ENCODE data around the gene MBD5. TPM values are rescaled to one million over a fixed set of nuclear protein-coding genes. Genes with fewer than 3 reads are reported as not detected.

The MBD5 gene
- total RNA-seq, 1 experiment from 2014 or later = 33.7 TPM

DNA sequence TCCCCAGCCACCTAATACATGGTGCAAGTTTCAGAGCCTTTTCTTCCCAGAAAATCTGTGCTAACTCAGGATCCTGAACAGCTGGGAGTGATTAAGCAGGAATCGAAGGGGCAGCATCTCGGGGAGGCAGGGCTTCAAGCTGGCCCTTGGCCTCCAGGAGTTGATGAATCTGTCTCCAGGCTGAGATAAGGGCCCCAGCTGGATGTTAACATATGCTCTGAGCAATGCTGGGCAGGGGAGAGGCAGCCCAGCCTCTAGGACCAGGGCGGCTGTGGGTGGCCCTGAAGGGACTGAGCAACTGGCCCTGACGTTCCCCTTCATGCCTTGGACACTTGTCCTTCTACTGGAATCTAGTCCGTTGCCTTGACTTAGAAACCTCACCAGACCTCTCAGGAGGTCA, 539.6 kb downstream of the MBD5 start (continued):
- TF ChIP-seq, protein P1, sequence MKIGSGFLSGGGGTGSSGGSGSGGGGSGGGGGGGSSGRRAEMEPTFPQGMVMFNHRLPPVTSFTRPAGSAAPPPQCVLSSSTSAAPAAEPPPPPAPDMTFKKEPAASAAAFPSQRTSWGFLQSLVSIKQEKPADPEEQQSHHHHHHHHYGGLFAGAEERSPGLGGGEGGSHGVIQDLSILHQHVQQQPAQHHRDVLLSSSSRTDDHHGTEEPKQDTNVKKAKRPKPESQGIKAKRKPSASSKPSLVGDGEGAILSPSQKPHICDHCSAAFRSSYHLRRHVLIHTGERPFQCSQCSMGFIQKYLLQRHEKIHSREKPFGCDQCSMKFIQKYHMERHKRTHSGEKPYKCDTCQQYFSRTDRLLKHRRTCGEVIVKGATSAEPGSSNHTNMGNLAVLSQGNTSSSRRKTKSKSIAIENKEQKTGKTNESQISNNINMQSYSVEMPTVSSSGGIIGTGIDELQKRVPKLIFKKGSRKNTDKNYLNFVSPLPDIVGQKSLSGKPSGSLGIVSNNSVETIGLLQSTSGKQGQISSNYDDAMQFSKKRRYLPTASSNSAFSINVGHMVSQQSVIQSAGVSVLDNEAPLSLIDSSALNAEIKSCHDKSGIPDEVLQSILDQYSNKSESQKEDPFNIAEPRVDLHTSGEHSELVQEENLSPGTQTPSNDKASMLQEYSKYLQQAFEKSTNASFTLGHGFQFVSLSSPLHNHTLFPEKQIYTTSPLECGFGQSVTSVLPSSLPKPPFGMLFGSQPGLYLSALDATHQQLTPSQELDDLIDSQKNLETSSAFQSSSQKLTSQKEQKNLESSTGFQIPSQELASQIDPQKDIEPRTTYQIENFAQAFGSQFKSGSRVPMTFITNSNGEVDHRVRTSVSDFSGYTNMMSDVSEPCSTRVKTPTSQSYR (CRISPR knock-in tag; IDR thresholded peaks at IDR 0.05) = no peak
- TF ChIP-seq ZNF512 (CRISPR knock-in tag; IDR thresholded peaks at IDR 0.05; ENCODE audit: borderline replicate concordance) = no peak

GRCh38 chr2:148561389-148561788, 540.5 kb downstream of the MBD5 start:
- Mint-ChIP-seq H3K27ac (no peak overlapping the region), H3K9me3 (peaks cover 17% of the 10 kb centered on the region), H3K4me3 (no peak overlapping the region), H3K4me1 (peaks cover 9% of the 10 kb centered on the region), H3K27me3 (ENCODE audit: low read depth) (no peaks in the 10 kb centered on the region; the same call in 1 of the 2 replicates), H3K36me3 (peaks cover 8% of the 10 kb centered on the region; the same call in 1 of the 2 replicates)
- DNase-seq (ENCODE audit: low spot score) = no peak
- ATAC-seq = peak; percentile 56
- ChIA-PET POLR2A (no interaction called here), CTCF (interaction anchor here (0.5 to 1.6 kb wide), 3 partner anchors 16 to 429 kb away, joined by 3 to 5 read pairs (median 3); no protein-coding TSS in a partner anchor)
- TF ChIP-seq NFATC4 (CRISPR knock-in tag; IDR thresholded peaks at IDR 0.05) (no peak), NFYB (CRISPR knock-in tag; conservative IDR thresholded peaks at IDR 0.05; ENCODE audit: low read depth) (no peak), ZNF671 (CRISPR knock-in tag; IDR thresholded peaks at IDR 0.05) (no peak), ELF4 (CRISPR knock-in tag; IDR thresholded peaks at IDR 0.05; ENCODE audit: low read depth) (no peak), ATF2 (CRISPR knock-in tag; IDR thresholded peaks at IDR 0.05; ENCODE audit: borderline replicate concordance, low read depth) (no peak), USF1 (CRISPR knock-in tag; IDR thresholded peaks at IDR 0.05) (no peak)
- TF ChIP-seq, protein P2, sequence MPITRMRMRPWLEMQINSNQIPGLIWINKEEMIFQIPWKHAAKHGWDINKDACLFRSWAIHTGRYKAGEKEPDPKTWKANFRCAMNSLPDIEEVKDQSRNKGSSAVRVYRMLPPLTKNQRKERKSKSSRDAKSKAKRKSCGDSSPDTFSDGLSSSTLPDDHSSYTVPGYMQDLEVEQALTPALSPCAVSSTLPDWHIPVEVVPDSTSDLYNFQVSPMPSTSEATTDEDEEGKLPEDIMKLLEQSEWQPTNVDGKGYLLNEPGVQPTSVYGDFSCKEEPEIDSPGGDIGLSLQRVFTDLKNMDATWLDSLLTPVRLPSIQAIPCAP (CRISPR knock-in tag; IDR thresholded peaks at IDR 0.05) = no peak
- TF ChIP-seq, protein P3, sequence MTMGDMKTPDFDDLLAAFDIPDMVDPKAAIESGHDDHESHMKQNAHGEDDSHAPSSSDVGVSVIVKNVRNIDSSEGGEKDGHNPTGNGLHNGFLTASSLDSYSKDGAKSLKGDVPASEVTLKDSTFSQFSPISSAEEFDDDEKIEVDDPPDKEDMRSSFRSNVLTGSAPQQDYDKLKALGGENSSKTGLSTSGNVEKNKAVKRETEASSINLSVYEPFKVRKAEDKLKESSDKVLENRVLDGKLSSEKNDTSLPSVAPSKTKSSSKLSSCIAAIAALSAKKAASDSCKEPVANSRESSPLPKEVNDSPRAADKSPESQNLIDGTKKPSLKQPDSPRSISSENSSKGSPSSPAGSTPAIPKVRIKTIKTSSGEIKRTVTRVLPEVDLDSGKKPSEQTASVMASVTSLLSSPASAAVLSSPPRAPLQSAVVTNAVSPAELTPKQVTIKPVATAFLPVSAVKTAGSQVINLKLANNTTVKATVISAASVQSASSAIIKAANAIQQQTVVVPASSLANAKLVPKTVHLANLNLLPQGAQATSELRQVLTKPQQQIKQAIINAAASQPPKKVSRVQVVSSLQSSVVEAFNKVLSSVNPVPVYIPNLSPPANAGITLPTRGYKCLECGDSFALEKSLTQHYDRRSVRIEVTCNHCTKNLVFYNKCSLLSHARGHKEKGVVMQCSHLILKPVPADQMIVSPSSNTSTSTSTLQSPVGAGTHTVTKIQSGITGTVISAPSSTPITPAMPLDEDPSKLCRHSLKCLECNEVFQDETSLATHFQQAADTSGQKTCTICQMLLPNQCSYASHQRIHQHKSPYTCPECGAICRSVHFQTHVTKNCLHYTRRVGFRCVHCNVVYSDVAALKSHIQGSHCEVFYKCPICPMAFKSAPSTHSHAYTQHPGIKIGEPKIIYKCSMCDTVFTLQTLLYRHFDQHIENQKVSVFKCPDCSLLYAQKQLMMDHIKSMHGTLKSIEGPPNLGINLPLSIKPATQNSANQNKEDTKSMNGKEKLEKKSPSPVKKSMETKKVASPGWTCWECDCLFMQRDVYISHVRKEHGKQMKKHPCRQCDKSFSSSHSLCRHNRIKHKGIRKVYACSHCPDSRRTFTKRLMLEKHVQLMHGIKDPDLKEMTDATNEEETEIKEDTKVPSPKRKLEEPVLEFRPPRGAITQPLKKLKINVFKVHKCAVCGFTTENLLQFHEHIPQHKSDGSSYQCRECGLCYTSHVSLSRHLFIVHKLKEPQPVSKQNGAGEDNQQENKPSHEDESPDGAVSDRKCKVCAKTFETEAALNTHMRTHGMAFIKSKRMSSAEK (CRISPR knock-in tag; IDR thresholded peaks at IDR 0.05; ENCODE audit: borderline replicate concordance) = no peak
- TF ChIP-seq, protein P1 (CRISPR knock-in tag; IDR thresholded peaks at IDR 0.05) = no peak
- TF ChIP-seq, protein P4, sequence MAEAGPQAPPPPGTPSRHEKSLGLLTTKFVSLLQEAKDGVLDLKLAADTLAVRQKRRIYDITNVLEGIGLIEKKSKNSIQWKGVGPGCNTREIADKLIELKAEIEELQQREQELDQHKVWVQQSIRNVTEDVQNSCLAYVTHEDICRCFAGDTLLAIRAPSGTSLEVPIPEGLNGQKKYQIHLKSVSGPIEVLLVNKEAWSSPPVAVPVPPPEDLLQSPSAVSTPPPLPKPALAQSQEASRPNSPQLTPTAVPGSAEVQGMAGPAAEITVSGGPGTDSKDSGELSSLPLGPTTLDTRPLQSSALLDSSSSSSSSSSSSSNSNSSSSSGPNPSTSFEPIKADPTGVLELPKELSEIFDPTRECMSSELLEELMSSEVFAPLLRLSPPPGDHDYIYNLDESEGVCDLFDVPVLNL (CRISPR knock-in tag; IDR thresholded peaks at IDR 0.05; ENCODE audit: borderline replicate concordance, low read depth) = no peak
- TF ChIP-seq, protein P5, sequence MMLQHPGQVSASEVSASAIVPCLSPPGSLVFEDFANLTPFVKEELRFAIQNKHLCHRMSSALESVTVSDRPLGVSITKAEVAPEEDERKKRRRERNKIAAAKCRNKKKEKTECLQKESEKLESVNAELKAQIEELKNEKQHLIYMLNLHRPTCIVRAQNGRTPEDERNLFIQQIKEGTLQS (CRISPR knock-in tag; conservative IDR thresholded peaks at IDR 0.05) = no peak
- TF ChIP-seq, protein P6, sequence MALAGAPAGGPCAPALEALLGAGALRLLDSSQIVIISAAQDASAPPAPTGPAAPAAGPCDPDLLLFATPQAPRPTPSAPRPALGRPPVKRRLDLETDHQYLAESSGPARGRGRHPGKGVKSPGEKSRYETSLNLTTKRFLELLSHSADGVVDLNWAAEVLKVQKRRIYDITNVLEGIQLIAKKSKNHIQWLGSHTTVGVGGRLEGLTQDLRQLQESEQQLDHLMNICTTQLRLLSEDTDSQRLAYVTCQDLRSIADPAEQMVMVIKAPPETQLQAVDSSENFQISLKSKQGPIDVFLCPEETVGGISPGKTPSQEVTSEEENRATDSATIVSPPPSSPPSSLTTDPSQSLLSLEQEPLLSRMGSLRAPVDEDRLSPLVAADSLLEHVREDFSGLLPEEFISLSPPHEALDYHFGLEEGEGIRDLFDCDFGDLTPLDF (CRISPR knock-in tag; IDR thresholded peaks at IDR 0.05) = no peak
